Measurements from ENCODE around the gene ATP10A. TPM values are rescaled to one million over a fixed set of nuclear protein-coding genes. Genes with fewer than 3 reads are reported as not detected.

Gene ATP10A
- polyA plus RNA-seq, 1 donor from 2014 or later = not detected

DNA sequence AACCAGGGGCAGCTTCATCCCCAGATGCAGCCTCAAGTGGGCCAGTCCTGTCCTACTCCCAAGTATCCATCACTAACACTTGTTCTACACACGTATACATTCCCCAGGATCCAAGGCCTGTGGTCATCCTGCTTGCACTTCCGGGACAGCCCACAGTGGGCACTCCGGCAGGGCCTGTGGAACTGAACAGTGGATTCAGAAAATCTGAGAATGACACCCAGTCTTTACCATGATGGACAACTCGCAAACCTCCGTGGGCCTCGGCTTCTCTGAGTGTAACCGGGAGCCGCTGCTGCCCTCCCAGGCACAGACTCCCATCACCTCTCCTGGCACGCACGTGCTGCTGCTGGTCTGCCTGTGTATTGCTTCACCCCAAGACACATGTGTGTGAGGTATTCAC lies 59.6 kb downstream of the ATP10A start (continued):
- TF ChIP-seq, protein P1, sequence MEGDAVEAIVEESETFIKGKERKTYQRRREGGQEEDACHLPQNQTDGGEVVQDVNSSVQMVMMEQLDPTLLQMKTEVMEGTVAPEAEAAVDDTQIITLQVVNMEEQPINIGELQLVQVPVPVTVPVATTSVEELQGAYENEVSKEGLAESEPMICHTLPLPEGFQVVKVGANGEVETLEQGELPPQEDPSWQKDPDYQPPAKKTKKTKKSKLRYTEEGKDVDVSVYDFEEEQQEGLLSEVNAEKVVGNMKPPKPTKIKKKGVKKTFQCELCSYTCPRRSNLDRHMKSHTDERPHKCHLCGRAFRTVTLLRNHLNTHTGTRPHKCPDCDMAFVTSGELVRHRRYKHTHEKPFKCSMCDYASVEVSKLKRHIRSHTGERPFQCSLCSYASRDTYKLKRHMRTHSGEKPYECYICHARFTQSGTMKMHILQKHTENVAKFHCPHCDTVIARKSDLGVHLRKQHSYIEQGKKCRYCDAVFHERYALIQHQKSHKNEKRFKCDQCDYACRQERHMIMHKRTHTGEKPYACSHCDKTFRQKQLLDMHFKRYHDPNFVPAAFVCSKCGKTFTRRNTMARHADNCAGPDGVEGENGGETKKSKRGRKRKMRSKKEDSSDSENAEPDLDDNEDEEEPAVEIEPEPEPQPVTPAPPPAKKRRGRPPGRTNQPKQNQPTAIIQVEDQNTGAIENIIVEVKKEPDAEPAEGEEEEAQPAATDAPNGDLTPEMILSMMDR (IDR thresholded peaks at IDR 0.05; ENCODE audit: poor library complexity, severe bottlenecking) = no peak

DNA sequence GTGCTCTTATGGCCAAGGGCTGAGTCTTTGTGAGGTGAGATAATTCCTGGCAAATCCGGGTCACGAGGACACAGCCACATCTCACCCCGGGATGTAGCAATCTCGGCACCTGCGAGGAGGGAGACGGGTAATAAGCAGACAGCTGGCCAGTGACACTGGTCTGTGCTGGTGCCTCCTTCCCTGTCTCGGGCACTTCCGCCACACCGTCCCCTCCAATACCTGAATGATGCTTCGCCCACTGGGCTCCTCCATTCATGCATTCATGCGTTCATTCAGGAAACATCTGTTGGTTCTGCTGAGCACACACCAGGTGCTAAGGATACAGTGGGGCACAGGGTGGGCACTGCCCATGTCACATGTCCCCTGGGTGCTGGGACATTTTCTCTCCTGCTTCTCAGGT lies 60.1 kb downstream of the ATP10A start:
- Histone ChIP-seq H4K20me1 (ENCODE audit: insufficient read depth) (no peaks in the 10 kb centered on the region), H3F3A (ENCODE audit: insufficient read depth, low read length, poor library complexity, severe bottlenecking) (no peaks in the 10 kb centered on the region), H3K27me3 (ENCODE audit: insufficient read depth, low read depth, low read length) (no peaks in the 10 kb centered on the region), H3K9me3 (ENCODE audit: low read length) (no peaks in the 10 kb centered on the region), H3K27ac (ENCODE audit: low read length) (no peak overlapping the region), H3K9me2 (ENCODE audit: insufficient read depth, low read length) (no peaks in the 10 kb centered on the region), H3K4me2 (ENCODE audit: low read length) (no peak overlapping the region), H3K4me3 (ENCODE audit: low read length) (no peak overlapping the region), H3K9ac (ENCODE audit: low read length) (no peak overlapping the region), H2AFZ (ENCODE audit: low read depth, low read length) (no peak overlapping the region), H3K79me2 (replicated peaks; ENCODE audit: insufficient read depth, low read length) (no peaks in the 10 kb centered on the region), H3K36me3 (ENCODE audit: insufficient read depth, low read length) (no peaks in the 10 kb centered on the region)
- TF ChIP-seq, protein P1 (IDR thresholded peaks at IDR 0.05; ENCODE audit: poor library complexity, severe bottlenecking) = no peak
- TF ChIP-seq EP300 (conservative IDR thresholded peaks at IDR 0.05; ENCODE audit: poor library complexity, severe bottlenecking) = no peak
- TF ChIP-seq, protein P2, sequence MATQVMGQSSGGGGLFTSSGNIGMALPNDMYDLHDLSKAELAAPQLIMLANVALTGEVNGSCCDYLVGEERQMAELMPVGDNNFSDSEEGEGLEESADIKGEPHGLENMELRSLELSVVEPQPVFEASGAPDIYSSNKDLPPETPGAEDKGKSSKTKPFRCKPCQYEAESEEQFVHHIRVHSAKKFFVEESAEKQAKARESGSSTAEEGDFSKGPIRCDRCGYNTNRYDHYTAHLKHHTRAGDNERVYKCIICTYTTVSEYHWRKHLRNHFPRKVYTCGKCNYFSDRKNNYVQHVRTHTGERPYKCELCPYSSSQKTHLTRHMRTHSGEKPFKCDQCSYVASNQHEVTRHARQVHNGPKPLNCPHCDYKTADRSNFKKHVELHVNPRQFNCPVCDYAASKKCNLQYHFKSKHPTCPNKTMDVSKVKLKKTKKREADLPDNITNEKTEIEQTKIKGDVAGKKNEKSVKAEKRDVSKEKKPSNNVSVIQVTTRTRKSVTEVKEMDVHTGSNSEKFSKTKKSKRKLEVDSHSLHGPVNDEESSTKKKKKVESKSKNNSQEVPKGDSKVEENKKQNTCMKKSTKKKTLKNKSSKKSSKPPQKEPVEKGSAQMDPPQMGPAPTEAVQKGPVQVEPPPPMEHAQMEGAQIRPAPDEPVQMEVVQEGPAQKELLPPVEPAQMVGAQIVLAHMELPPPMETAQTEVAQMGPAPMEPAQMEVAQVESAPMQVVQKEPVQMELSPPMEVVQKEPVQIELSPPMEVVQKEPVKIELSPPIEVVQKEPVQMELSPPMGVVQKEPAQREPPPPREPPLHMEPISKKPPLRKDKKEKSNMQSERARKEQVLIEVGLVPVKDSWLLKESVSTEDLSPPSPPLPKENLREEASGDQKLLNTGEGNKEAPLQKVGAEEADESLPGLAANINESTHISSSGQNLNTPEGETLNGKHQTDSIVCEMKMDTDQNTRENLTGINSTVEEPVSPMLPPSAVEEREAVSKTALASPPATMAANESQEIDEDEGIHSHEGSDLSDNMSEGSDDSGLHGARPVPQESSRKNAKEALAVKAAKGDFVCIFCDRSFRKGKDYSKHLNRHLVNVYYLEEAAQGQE (IDR thresholded peaks at IDR 0.05; ENCODE audit: borderline replicate concordance) = no peak
- TF ChIP-seq POLR2AphosphoS5 (IDR thresholded peaks at IDR 0.05) = no peak
- TF ChIP-seq SMC3 (conservative IDR thresholded peaks at IDR 0.05; ENCODE audit: poor library complexity) = no peak
- TF ChIP-seq MXI1 (conservative IDR thresholded peaks at IDR 0.05; ENCODE audit: poor library complexity, severe bottlenecking) = no peak
- no peak for TF ChIP-seq TAF1 (IDR thresholded peaks at IDR 0.05; ENCODE audit: low read depth)
- no peak for TF ChIP-seq EZH2 (IDR thresholded peaks at IDR 0.05; ENCODE audit: borderline replicate concordance, insufficient read depth, low read length, poor library complexity, severe bottlenecking)
- TF ChIP-seq RAD21 (conservative IDR thresholded peaks at IDR 0.05) = no peak

Measured in neural cell (in vitro differentiated cells).